K562 (cell line): Measurements from ENCODE around the gene AACS. TPM values are rescaled to one million over a fixed set of nuclear protein-coding genes. Genes with fewer than 3 reads are reported as not detected.

Experiments used
- ATAC-seq: fragments of 200-7000 bp; cut with Tn5 transposase; 3 replicates; pipeline ENCODE4 v1.9.1; 2020; ENCODE audit warnings: moderate library complexity
- BruUV-seq: library from RNA; stranded (reverse); fragments of 400-500 nt; replicated peaks from 2 replicates; lab custom pipeline; 2021; lab: Mats Ljungman, UMichigan
- CTCF ChIA-PET: fragments of 300-600 bp; formaldehyde crosslinking; extraction: SDS; loops from one replicate; lab custom pipeline; 2021; ENCODE audit warnings: low intra/inter-chr PET ratio; lab: Yijun Ruan, JAX
- POLR2A ChIA-PET: fragments of 300-600, 350-650 bp; sonication (Branson Sonifier 250); formaldehyde crosslinking; extraction: SDS; loops from one replicate; lab custom pipeline; 2021; ENCODE audit warnings: antibody characterized with exemption, inconsistent platforms; lab: Yijun Ruan, JAX
- DNase-seq, 4 experiments: peaks; one replicate each; pipeline versions ENCODE4 v3.0.0 to v3.0.0-alpha.2; 2011 to 2018; ENCODE audit warnings: low spot score in 3 of 4, mixed read lengths in 3 of 4; ENCODE audit errors: extremely low read depth in 1 of 4
- FAIRE-seq: peaks from 2 replicates; lab custom pipeline; 2011; peaks lifted over from hg19 to GRCh38; lab: Jason Lieb, UNC
- H2AFZ ChIP-seq: 2 replicates; pipeline ENCODE4 v1.6.0; 2011; ENCODE audit warnings: low read depth, low read length, control low read depth, inconsistent platforms
- H3K27ac ChIP-seq: fragments of 200-600 bp; 3 replicates; pipeline ENCODE4 v1.8.0; 2011; ENCODE audit warnings: low read depth, mild to moderate bottlenecking, control low read depth, inconsistent platforms, low read length, moderate library complexity, mixed read lengths; ENCODE audit errors: extremely low read depth
- H3K27me3 ChIP-seq, 2 experiments: fragments of 300-600 bp in 1 of 2; 2 replicates in 1 of 2; 3 replicates in 1 of 2; pipeline versions ENCODE4 v1.6.0 to v1.8.0; 2011; ENCODE audit warnings: inconsistent platforms in 2 of 2, low read length in 2 of 2, mild to moderate bottlenecking in 1 of 2, mixed read lengths in 1 of 2, moderate library complexity in 1 of 2; ENCODE audit not compliant: control insufficient read depth in 2 of 2, insufficient read depth in 2 of 2
- H3K36me3 ChIP-seq: fragments of 300-600 bp; 3 replicates; pipeline ENCODE4 v1.8.0; 2011; ENCODE audit warnings: mild to moderate bottlenecking, low read length, inconsistent platforms; ENCODE audit not compliant: control insufficient read depth, insufficient read depth
- H3K4me1 ChIP-seq, 2 experiments: fragments of 200-600 bp in 1 of 2; replicated peaks in 1 of 2; 2 replicates in 1 of 2; 3 replicates in 1 of 2; pipeline versions ENCODE4 v1.5.1 to v1.8.0; 2011; ENCODE audit warnings: inconsistent platforms in 2 of 2, low read length in 2 of 2, mild to moderate bottlenecking in 1 of 2, mixed read lengths in 1 of 2, moderate library complexity in 1 of 2; ENCODE audit not compliant: control insufficient read depth in 2 of 2, insufficient read depth in 2 of 2
- H3K4me2 ChIP-seq: 2 replicates; pipeline ENCODE4 v1.6.1; 2011; ENCODE audit warnings: low read length, control low read depth, inconsistent platforms, mixed read lengths; ENCODE audit not compliant: insufficient read depth
- H3K4me3 ChIP-seq: fragments of 200-600 bp; sonication (generic), shearing (Covaris generic); 2 replicates; pipeline ENCODE4 v1.5.1; 2016; ENCODE audit warnings: control low read depth, inconsistent platforms
- H3K79me2 ChIP-seq: fragments of 200-600 bp; 3 replicates; pipeline ENCODE4 v1.8.0; 2011; ENCODE audit warnings: low read length, inconsistent platforms; ENCODE audit not compliant: control insufficient read depth, insufficient read depth
- H3K9ac ChIP-seq, 2 experiments: 2 replicates each; pipeline versions ENCODE4 v1.6.0 to v1.6.1; 2011; ENCODE audit warnings: low read depth in 2 of 2, low read length in 2 of 2, control low read depth in 1 of 2, inconsistent platforms in 1 of 2, mild to moderate bottlenecking in 1 of 2, mixed read lengths in 1 of 2; ENCODE audit not compliant: insufficient read depth in 1 of 2
- H3K9me1 ChIP-seq: one replicate; pipeline ENCODE4 v1.6.0; 2011; ENCODE audit warnings: inconsistent platforms, mild to moderate bottlenecking, low read length, moderate library complexity; ENCODE audit not compliant: control insufficient read depth, insufficient read depth
- H3K9me3 ChIP-seq: replicated peaks from 2 replicates; pipeline ENCODE4 v1.5.1; 2011; ENCODE audit warnings: low read depth, low read length, inconsistent platforms; ENCODE audit not compliant: control insufficient read depth, insufficient read depth
- H4K20me1 ChIP-seq: replicated peaks from 2 replicates; pipeline ENCODE4 v1.6.1; 2011; ENCODE audit warnings: low read length, inconsistent platforms, mixed read lengths; ENCODE audit not compliant: control insufficient read depth, insufficient read depth
- ARID3B ChIP-seq: fragments of 250-450 bp; sonication (Bioruptor Pico); IDR thresholded peaks from 2 replicates; pipeline ENCODE4 v1.4.0; 2020; ENCODE audit warnings: borderline replicate concordance
- CBX8 ChIP-seq: fragments of 200-600 bp; sonication (generic); IDR thresholded peaks from 2 replicates; pipeline ENCODE4 v1.6.1; 2012; ENCODE audit warnings: borderline replicate concordance, mixed run types, low read depth, mild to moderate bottlenecking, moderate library complexity, mixed read lengths, low read length, control low read depth, inconsistent platforms; ENCODE audit not compliant: poor library complexity, severe bottlenecking; ENCODE audit errors: extremely low read depth
- CTBP1 ChIP-seq: fragments of 450-650 bp; IDR thresholded peaks from 2 replicates; pipeline ENCODE4 v1.6.1; 2016; ENCODE audit warnings: borderline replicate concordance
- DMBX1 ChIP-seq: fragments of 250-450 bp; sonication (Bioruptor Pico); IDR thresholded peaks from 2 replicates; pipeline ENCODE4 v1.8.0; 2022; ENCODE audit warnings: inconsistent platforms, mild to moderate bottlenecking, moderate library complexity, borderline replicate concordance
- GATAD2A ChIP-seq: fragments of 450-650 bp; IDR thresholded peaks from 2 replicates; pipeline ENCODE4 v1.6.1; 2017
- MYBL2 ChIP-seq, 2 experiments: fragments of 450-650 bp in 1 of 2; sonication (generic) in 1 of 2; formaldehyde crosslinking in 1 of 2; IDR thresholded peaks; 2 replicates each; pipeline versions ENCODE4 v1.6.1 to v1.8.1; 2017 to 2022; ENCODE audit warnings: borderline replicate concordance in 1 of 2, inconsistent platforms in 1 of 2, low read depth in 1 of 2, mild to moderate bottlenecking in 1 of 2, missing genetic modification reagents in 1 of 2, moderate library complexity in 1 of 2
- NCOA2 ChIP-seq, 2 experiments: fragments of 450-650 bp; IDR thresholded peaks; 2 replicates each; pipeline ENCODE4 v1.6.1; 2018; ENCODE audit warnings: mild to moderate bottlenecking in 2 of 2, moderate library complexity in 1 of 2; ENCODE audit not compliant: partially characterized antibody in 2 of 2
- RBM39 ChIP-seq: fragments of 200-400 bp; formaldehyde crosslinking; optimal IDR thresholded peaks from 2 replicates; pipeline ENCODE3; 2018; ENCODE audit warnings: low read depth, low read length
- RREB1 ChIP-seq: fragments of 250-450 bp; sonication (Bioruptor Pico); IDR thresholded peaks from 2 replicates; pipeline ENCODE4 v1.4.0; 2020
- ZNF280B ChIP-seq: fragments of 250-450 bp; sonication (Bioruptor Pico); IDR thresholded peaks from 2 replicates; pipeline ENCODE4 v1.5.1; 2021; ENCODE audit warnings: mild to moderate bottlenecking
- WGBS: fragments of 100-300 bp; shearing (Covaris generic); methylation state at CpG from one replicate; pipeline ENCODE4 v1.1.6; 2016; ENCODE audit warnings: low coverage, mixed read lengths; ENCODE audit not compliant: insufficient coverage; ENCODE audit errors: missing lambda C conversion rate; 5-methylcytosine and 5-hydroxymethylcytosine counted together
- in situ Hi-C: fragments of 300-500 bp; cut with MboI; formaldehyde crosslinking; loops from 4 replicates; pipeline ENCODE4 v1.15.0; 2018; ENCODE audit warnings: inconsistent platforms, mixed read lengths
- intact Hi-C: fragments of 100-400 bp; cut with micrococcal nuclease; formaldehyde crosslinking; loops from 2 replicates; pipeline ENCODE4 v1.14.2; 2022
- polyA plus RNA-seq, 8 experiments: library from polyadenylated mRNA; depleted of rRNA in 4 of 8; stranded (reverse) in 5 of 8; unstranded in 3 of 8; fragments of >200 nt; fragmentation: Nextera tagmentation in 2 of 8; fragmentation: Illumina TruSeq in 1 of 8; extraction: Ambion mirVana in 2 of 8; extraction: Trizol in 1 of 8; gene quantifications; 2 replicates each; pipeline versions ENCODE4 v1.2.1 to v1.2.3, GENCODE V29; 2011 to 2014; ENCODE audit warnings: inconsistent platforms in 1 of 8, missing spikeins in 1 of 8
- total RNA-seq, 7 experiments: library from RNA; depleted of rRNA in 6 of 7; stranded (reverse); fragments of >200 nt in 6 of 7; fragmentation: Illumina TruSeq in 2 of 7; extraction: Trizol in 2 of 7; gene quantifications; 2 replicates each; pipeline versions ENCODE4 v1.2.1 to v1.2.3, GENCODE V29; 2011 to 2021; ENCODE audit warnings: low replicate concordance in 1 of 7

AACS gene
- total and polyA plus RNA-seq, 9 of the 15 experiments (the other 6 are each of a cell fraction or from before 2014, with no cell fraction given) = 2.4 to 13.0 (median 6.0) TPM

- no peak overlapping the region for H3K4me2 ChIP-seq
Observed at GRCh38 chr12:125187148-125187745, 122.0 kb downstream of the AACS start.

More at GRCh38 chr12:125187148-125187745, 122.0 kb downstream of the AACS start:
- ATAC-seq = no peak
- Histone ChIP-seq H2AFZ (no peak overlapping the region), H3K9me1 (no peaks in the 10 kb centered on the region), H3K27me3 (peaks cover 18 to 54% of the 10 kb centered on the region in 2 experiments), H3K79me2 (no peaks in the 10 kb centered on the region), H3K4me3 (no peak overlapping the region), H4K20me1 (peaks cover 11% of the 10 kb centered on the region; the same call in 1 of the 2 replicates), H3K36me3 (no peaks in the 10 kb centered on the region), H3K9ac (no peak overlapping the region), H3K4me1 (peaks cover 0 to 24% of the 10 kb centered on the region in 2 experiments; a peak in 3 of 5 replicates), H3K27ac (no peak overlapping the region), H3K9me3 (no peaks in the 10 kb centered on the region)
- DNase-seq = no peak
- WGBS = 8% methylated on average over 12 of the region's 41 CpGs
- ChIA-PET POLR2A (interaction anchor here (1.0 kb wide), 1 partner anchor 11 kb away, joined by 5 read pairs; no protein-coding TSS in a partner anchor), CTCF (no interaction called here)
- no peak for TF ChIP-seq ZNF280B (CRISPR knock-in tag)
- no peak for TF ChIP-seq CBX8
- TF ChIP-seq DMBX1 (CRISPR knock-in tag) = no peak
- TF ChIP-seq RREB1 (CRISPR knock-in tag) = no peak
- no peak for TF ChIP-seq GATAD2A
- no peak for TF ChIP-seq MYBL2 (IDR thresholded peaks at IDR 0.05; ENCODE audit: low read depth)
- TF ChIP-seq MYBL2 (CRISPR knock-in tag; IDR thresholded peaks at IDR 0.05; ENCODE audit: borderline replicate concordance) = no peak
- TF ChIP-seq NCOA2 (IDR thresholded peaks at IDR 0.05; ENCODE audit: partially characterized antibody in 2 of 2) = no peak
- TF ChIP-seq CTBP1 = no peak
- no peak for TF ChIP-seq ARID3B (CRISPR knock-in tag)
- no peak for TF ChIP-seq RBM39
- no peak for FAIRE-seq
- in situ Hi-C loops (no loop called here), intact Hi-C loops (loop anchor here (10.0 kb wide), 1 partner anchor 148 kb away; no protein-coding TSS in a partner anchor)
- no TSS peak for BruUV-seq
